ENCODE results near the gene SMDT1.

DNA sequence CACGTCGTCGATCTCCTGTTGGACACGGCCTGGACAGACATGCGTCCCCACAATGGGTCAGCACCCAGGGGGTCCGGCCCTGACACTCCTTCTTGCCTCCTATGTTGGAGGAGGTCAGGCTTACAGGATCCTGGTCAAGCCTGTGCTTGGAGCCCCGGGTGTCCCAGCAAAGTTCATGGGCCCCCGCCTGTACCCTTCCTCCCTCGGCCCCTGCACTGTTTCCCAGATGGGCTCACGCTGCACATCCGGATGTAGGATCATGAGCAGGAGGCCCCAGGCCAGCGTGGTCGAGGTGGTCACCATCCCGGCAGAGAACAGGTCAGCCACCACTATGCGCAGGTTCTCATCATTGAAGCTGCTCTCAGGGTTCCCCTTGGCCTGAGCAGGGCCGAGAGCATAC is 48.1 kb downstream of the SMDT1 start:
- no peak for TF ChIP-seq CTCF (IDR thresholded peaks at IDR 0.05)
- TF ChIP-seq EZH2 (IDR thresholded peaks at IDR 0.05; ENCODE audit: borderline replicate concordance, insufficient read depth, low read depth, low read length, poor library complexity, severe bottlenecking) = no peak
